GM21360 (cell line): ENCODE results near the gene GPRASP3.

Experiments used
- ATAC-seq: cut with Tn5 transposase; IDR thresholded peaks from one replicate; pipeline ENCODE4 v1.9.1; 2021; ENCODE audit warnings: mild to moderate bottlenecking, moderate library complexity; ENCODE audit not compliant: unreplicated experiment

The GPRASP3 gene

GRCh38 chrX:102745857-102746584 lies 25.5 kb downstream of the GPRASP3 start:
- ATAC-seq = no peak

GRCh38 chrX:102765217-102765616 lies 44.7 kb downstream of the GPRASP3 start:
- ATAC-seq = no peak

GRCh38 chrX:102765809-102766208 lies 45.3 kb downstream of the GPRASP3 start:
- ATAC-seq = no peak

- ATAC-seq = no peak
Observed at GRCh38 chrX:102767287-102767686, 46.7 kb downstream of the GPRASP3 start.

GRCh38 chrX:102768987-102769761 lies 48.6 kb downstream of the GPRASP3 start:
- peak; percentile 93 for ATAC-seq
